ENCODE data around the gene COL23A1. TPM values are rescaled to one million over a fixed set of nuclear protein-coding genes. Genes with fewer than 3 reads are reported as not detected.

Gene COL23A1
- total and polyA plus RNA-seq, 2 of the 13 experiments (the other 11 are each of a cell fraction or from before 2014, with no cell fraction given): not detected

GRCh38 chr5:178203670-178204181 lies 386.5 kb downstream of the COL23A1 start (continued):
- no peak for TF ChIP-seq SNAPC5 (CRISPR knock-in tag; IDR thresholded peaks at IDR 0.05; ENCODE audit: borderline replicate concordance)
- no peak for TF ChIP-seq HINFP (CRISPR knock-in tag; IDR thresholded peaks at IDR 0.05; ENCODE audit: low read depth)
- TF ChIP-seq ZNF75D (CRISPR knock-in tag; IDR thresholded peaks at IDR 0.05; ENCODE audit: borderline replicate concordance): 0 out of 2 replicates have a peak, but pooled peaks have one; percentile 55
- TF ChIP-seq SRY (CRISPR knock-in tag; IDR thresholded peaks at IDR 0.05): 0 out of 2 replicates have a peak, but pooled peaks have one; percentile 1

GRCh38 chr5:178202541-178202940 lies 387.7 kb downstream of the COL23A1 start:
- Histone ChIP-seq H3K79me2 (ENCODE audit: insufficient read depth, low read length) (peaks cover 30% of the 10 kb centered on the region), H3K4me1 (ENCODE audit: insufficient read depth, low read length) (peaks cover 33% of the 10 kb centered on the region), H3K27me3 (ENCODE audit: control insufficient read depth in 1 of 2, insufficient read depth in 2 of 2, low read length in 2 of 2) (peaks cover 0 to 7% of the 10 kb centered on the region in 2 experiments; a peak in 1 of 5 replicates), H3K4me2 (ENCODE audit: low read depth, low read length) (no peak overlapping the region), H3K4me3 (replicated peaks in 1 of 3; ENCODE audit: insufficient read depth in 1 of 3, low read depth in 2 of 3, low read length in 3 of 3) (no peak overlapping the region), H4K20me1 (ENCODE audit: insufficient read depth, low read length) (peaks cover 24% of the 10 kb centered on the region), H3K36me3 (replicated peaks in 1 of 2; ENCODE audit: control insufficient read depth in 1 of 2, insufficient read depth in 2 of 2, low read length in 2 of 2) (peaks cover 2 to 16% of the 10 kb centered on the region in 2 experiments; a peak in 4 of 5 replicates), H3K9me3 (ENCODE audit: low read length) (no peaks in the 10 kb centered on the region), H3K27ac (ENCODE audit: extremely low read length, insufficient read depth, low read length) (no peak overlapping the region), H3K9ac (ENCODE audit: insufficient read depth, low read depth, low read length) (no peak overlapping the region), H2AFZ (ENCODE audit: low read length) (no peak overlapping the region)
- intact Hi-C loops (cut with micrococcal nuclease; ENCODE audit: unreplicated experiment) (no loop called here), in situ Hi-C loops (cut with HindIII; ENCODE audit: extremely low pct_ligation_motif_present, low pct_unique_long_range_greater_than_20kb) (no loop called here)
- WGBS (ENCODE audit: low lambda C conversion rate): 89% methylated on average over 10 of the region's 10 CpGs
- no TSS peak for BruUV-seq (replicated peaks)
- ChIA-PET POLR2A (no interaction called here), CTCF (ENCODE audit: low intra/inter-chr PET ratio, low total read pairs) (no interaction called here)
- no peak for FAIRE-seq
- no peak for ATAC-seq
- DNase-seq (ENCODE audit: low spot score): no peak
- TF ChIP-seq ZNF20 (CRISPR knock-in tag; IDR thresholded peaks at IDR 0.05) (no peak), CREB3 (CRISPR knock-in tag; IDR thresholded peaks at IDR 0.05) (no peak), MTA1 (CRISPR knock-in tag; IDR thresholded peaks at IDR 0.05; ENCODE audit: borderline replicate concordance) (no peak), SP4 (CRISPR knock-in tag; IDR thresholded peaks at IDR 0.05) (no peak), NR3C1 (CRISPR knock-in tag; IDR thresholded peaks at IDR 0.05) (no peak), FIP1L1 (IDR thresholded peaks at IDR 0.05; ENCODE audit: borderline replicate concordance, insufficient read depth, low read depth, low read length) (no peak), ZNF513 (CRISPR knock-in tag; conservative IDR thresholded peaks at IDR 0.05) (no peak), TARDBP (CRISPR knock-in tag; IDR thresholded peaks at IDR 0.05) (no peak), ATF6 (CRISPR knock-in tag; conservative IDR thresholded peaks at IDR 0.05) (no peak), NFKB2 (CRISPR knock-in tag; IDR thresholded peaks at IDR 0.05; ENCODE audit: borderline replicate concordance) (no peak), ZBTB37 (CRISPR knock-in tag; IDR thresholded peaks at IDR 0.05) (no peak)
